Activated CD4-positive, alpha-beta T cell treated with anti-CD3 and anti-CD28 coated beads for 24 hours (primary cell): ENCODE measurements around the gene EML6.
"Not testable (repeated sequence)": the region's sequence is repeated elsewhere in the genome, so short reads cannot be mapped to it uniquely, and the experiment has no call there.

Source experiments
- DNase-seq, 2 donors: peaks; one replicate each; pipeline ENCODE4 v3.0.0-alpha.2; 2020; ENCODE audit warnings: low read depth in 2 of 2

The EML6 gene

GRCh38 chr2:54965425-54965824 is 242.0 kb downstream of the EML6 start:
- no peak for DNase-seq

GRCh38 chr2:54966165-54966832 is 242.8 kb downstream of the EML6 start:
- DNase-seq: no peak

- DNase-seq: no peak
Measured at GRCh38 chr2:54966837-54967236, 243.4 kb downstream of the EML6 start.

- no peak for DNase-seq
Measured at GRCh38 chr2:54967269-54967668, 243.8 kb downstream of the EML6 start.

GRCh38 chr2:54967759-54968365 is 244.4 kb downstream of the EML6 start:
- DNase-seq: no peak

- no peak for DNase-seq
Measured at GRCh38 chr2:54968561-54969218, 245.2 kb downstream of the EML6 start.

- no peak for DNase-seq
Measured at GRCh38 chr2:54969295-54969939, 246.0 kb downstream of the EML6 start.

- DNase-seq: no peak
Measured at GRCh38 chr2:54969940-54970338, 246.5 kb downstream of the EML6 start.

- DNase-seq: no peak
Measured at GRCh38 chr2:54975175-54975574, 251.7 kb downstream of the EML6 start.

GRCh38 chr2:54975598-54976492 is 252.4 kb downstream of the EML6 start:
- DNase-seq: no peak

GRCh38 chr2:54977149-54977548 is 253.7 kb downstream of the EML6 start:
- no peak for DNase-seq

- DNase-seq: no peak
Measured at GRCh38 chr2:54979321-54980044, 256.0 kb downstream of the EML6 start.

GRCh38 chr2:54981385-54981784 is 257.9 kb downstream of the EML6 start:
- DNase-seq: no peak

- no peak for DNase-seq
Measured at GRCh38 chr2:54983345-54984220, 260.1 kb downstream of the EML6 start.

GRCh38 chr2:54984476-54984875 is 261.0 kb downstream of the EML6 start:
- no peak for DNase-seq

GRCh38 chr2:54986264-54986663 is 262.8 kb downstream of the EML6 start:
- no peak for DNase-seq

GRCh38 chr2:54988612-54989011 is 265.1 kb downstream of the EML6 start:
- no peak for DNase-seq

- DNase-seq: not testable (repeated sequence)
Measured at GRCh38 chr2:54990694-54991093, 267.2 kb downstream of the EML6 start.

GRCh38 chr2:54995553-54995952 is 272.1 kb downstream of the EML6 start:
- no peak for DNase-seq

- no peak for DNase-seq
Measured at GRCh38 chr2:54997826-54998225, 274.4 kb downstream of the EML6 start.
